ENCODE results near the gene DIP2C.
"Not testable (repeated sequence)": the region's sequence is repeated elsewhere in the genome, so short reads cannot be mapped to it uniquely, and the experiment has no call there.

Gene DIP2C

GRCh38 chr10:639751-640672 lies 49.5 kb downstream of the DIP2C start:
- DNase-seq: no peak

GRCh38 chr10:639001-639750 lies 50.3 kb downstream of the DIP2C start:
- DNase-seq: no peak

GRCh38 chr10:637771-638195 lies 51.7 kb downstream of the DIP2C start:
- DNase-seq: no peak

- DNase-seq: no peak
These were observed 52.2 kb downstream of the DIP2C start for GRCh38 chr10:637221-637620.

GRCh38 chr10:636769-637168 lies 52.7 kb downstream of the DIP2C start:
- DNase-seq: no peak

- no peak for DNase-seq
These were observed 53.3 kb downstream of the DIP2C start for GRCh38 chr10:636016-636730.

GRCh38 chr10:635088-635861 lies 54.2 kb downstream of the DIP2C start:
- DNase-seq: peak; percentile 38

GRCh38 chr10:634256-634655 lies 55.2 kb downstream of the DIP2C start:
- DNase-seq: no peak

- no peak for DNase-seq
These were observed 55.9 kb downstream of the DIP2C start for GRCh38 chr10:633279-634245.

- not testable (repeated sequence) for DNase-seq
These were observed 56.7 kb downstream of the DIP2C start for GRCh38 chr10:632807-633177.

- DNase-seq: not testable (repeated sequence)
These were observed 57.2 kb downstream of the DIP2C start for GRCh38 chr10:632155-632806.

- DNase-seq: no peak
These were observed 58.2 kb downstream of the DIP2C start for GRCh38 chr10:631266-631665.

- no peak for DNase-seq
These were observed 58.8 kb downstream of the DIP2C start for GRCh38 chr10:630581-631073.

- no peak for DNase-seq
These were observed 60.1 kb downstream of the DIP2C start for GRCh38 chr10:629186-629998.

GRCh38 chr10:628386-629045 lies 61.0 kb downstream of the DIP2C start:
- no peak for DNase-seq

GRCh38 chr10:627032-627992 lies 62.2 kb downstream of the DIP2C start:
- no peak for DNase-seq

GRCh38 chr10:625751-626711 lies 63.4 kb downstream of the DIP2C start:
- no peak for DNase-seq

All from NCI-H146 (cell line).